ENCODE data around the gene PNPLA3. TPM values are rescaled to one million over a fixed set of nuclear protein-coding genes. Genes with fewer than 3 reads are reported as not detected.

The PNPLA3 gene
- polyA plus RNA-seq, 1 donor (not counting 4 experiments of a cell fraction or from before 2014, with no cell fraction given): 12.0 TPM

- H3K36me3 ChIP-seq (ENCODE audit: control insufficient read depth in 2 of 2, extremely low read depth in 1 of 2, insufficient read depth in 2 of 2, low read length in 2 of 2): peaks cover 32 to 41% of the 10 kb centered on the region in 2 experiments
- dilution Hi-C loops (cut with MboI; ENCODE audit: extremely low pct_ligation_motif_present, low sequenced_read_pairs): no loop called here
Measured at GRCh38 chr22:43931771-43932170, 8.2 kb downstream of the PNPLA3 start.

GRCh38 chr22:43941449-43941848 lies 17.8 kb downstream of the PNPLA3 start:
- no peak overlapping the region for H3K4me3 ChIP-seq (ENCODE audit: control insufficient read depth in 2 of 3, extremely low read depth in 1 of 3, insufficient read depth in 2 of 3, low read depth in 1 of 3, low read length in 3 of 3)
- H3K27me3 ChIP-seq (ENCODE audit: control insufficient read depth, extremely low read depth, insufficient read depth, low read length): no peaks in the 10 kb centered on the region
- peaks cover 18% of the 10 kb centered on the region for H3K4me1 ChIP-seq (ENCODE audit: control insufficient read depth, extremely low read depth, insufficient read depth, low read length)
- no peak overlapping the region for H3K9ac ChIP-seq (ENCODE audit: control insufficient read depth, extremely low read depth, insufficient read depth, low read length)
- H3K79me2 ChIP-seq (ENCODE audit: control insufficient read depth, insufficient read depth, low read length): no peaks in the 10 kb centered on the region
- FAIRE-seq (peak; percentile 26), DNase-seq (ENCODE audit: low read depth, low spot score) (no peak)
- H3K4me2 ChIP-seq (ENCODE audit: control insufficient read depth, extremely low read depth, insufficient read depth, low read depth, low read length): no peak overlapping the region
- H2AFZ ChIP-seq (ENCODE audit: control insufficient read depth, low read length): no peak overlapping the region
- H3K9me3 ChIP-seq (ENCODE audit: control insufficient read depth, low read depth, low read length): no peaks in the 10 kb centered on the region
- dilution Hi-C loops (cut with MboI; ENCODE audit: extremely low pct_ligation_motif_present, low sequenced_read_pairs): no loop called here
- H3K9me1 ChIP-seq (ENCODE audit: control insufficient read depth, extremely low read depth, insufficient read depth, low read length): peaks cover 3% of the 10 kb centered on the region
- H4K20me1 ChIP-seq (ENCODE audit: control insufficient read depth, extremely low read depth, insufficient read depth, low read length): peaks cover 3% of the 10 kb centered on the region
- H3K36me3 ChIP-seq (ENCODE audit: control insufficient read depth in 2 of 2, extremely low read depth in 1 of 2, insufficient read depth in 2 of 2, low read length in 2 of 2): peaks cover 24 to 45% of the 10 kb centered on the region in 2 experiments
- TF ChIP-seq CTCF (optimal IDR thresholded peaks at IDR 0.05 in 1 of 3, IDR thresholded peaks at IDR 0.05 in 1 of 3, conservative IDR thresholded peaks at IDR 0.05 in 1 of 3; ENCODE audit: extremely low read depth in 1 of 3, insufficient read depth in 2 of 3, low read length in 3 of 3): no peak
- H3K27ac ChIP-seq (ENCODE audit: control insufficient read depth, insufficient read depth, low read length): no peak overlapping the region

More at GRCh38 chr22:43931771-43932170, 8.2 kb downstream of the PNPLA3 start:
- peak; percentile 36 for FAIRE-seq
- no peak for TF ChIP-seq CTCF (optimal IDR thresholded peaks at IDR 0.05 in 1 of 3, IDR thresholded peaks at IDR 0.05 in 1 of 3, conservative IDR thresholded peaks at IDR 0.05 in 1 of 3; ENCODE audit: extremely low read depth in 1 of 3, insufficient read depth in 2 of 3, low read length in 3 of 3)
- no peak for TF ChIP-seq EZH2 (IDR thresholded peaks at IDR 0.05; ENCODE audit: low read length)
- no peak for DNase-seq (ENCODE audit: low read depth, low spot score)
- peaks cover 2% of the 10 kb centered on the region for H3K4me1 ChIP-seq (ENCODE audit: control insufficient read depth, extremely low read depth, insufficient read depth, low read length)
- no peaks in the 10 kb centered on the region for H4K20me1 ChIP-seq (ENCODE audit: control insufficient read depth, extremely low read depth, insufficient read depth, low read length)
- no peaks in the 10 kb centered on the region for H3K9me3 ChIP-seq (ENCODE audit: control insufficient read depth, low read depth, low read length)
- H3K27me3 ChIP-seq (ENCODE audit: control insufficient read depth, extremely low read depth, insufficient read depth, low read length): no peaks in the 10 kb centered on the region
- H3K27ac ChIP-seq (ENCODE audit: control insufficient read depth, insufficient read depth, low read length): no peak overlapping the region
- H3K4me3 ChIP-seq (ENCODE audit: control insufficient read depth in 2 of 3, extremely low read depth in 1 of 3, insufficient read depth in 2 of 3, low read depth in 1 of 3, low read length in 3 of 3): no peak overlapping the region
- peaks cover 5% of the 10 kb centered on the region for H3K9me1 ChIP-seq (ENCODE audit: control insufficient read depth, extremely low read depth, insufficient read depth, low read length)
- no peak overlapping the region for H2AFZ ChIP-seq (ENCODE audit: control insufficient read depth, low read length)
- no peak overlapping the region for H3K9ac ChIP-seq (ENCODE audit: control insufficient read depth, extremely low read depth, insufficient read depth, low read length)
- H3K79me2 ChIP-seq (ENCODE audit: control insufficient read depth, insufficient read depth, low read length): peaks cover 3% of the 10 kb centered on the region
- H3K4me2 ChIP-seq (ENCODE audit: control insufficient read depth, extremely low read depth, insufficient read depth, low read depth, low read length): no peak overlapping the region

Measured in keratinocyte (primary cell).